Caco-2 (cell line): Measurements from ENCODE around the gene OSBPL10. TPM values are rescaled to one million over a fixed set of nuclear protein-coding genes. Genes with fewer than 3 reads are reported as not detected.

Experiments
- BruUV-seq: library from RNA; stranded (reverse); fragments of 400-500 nt; replicated peaks from 2 replicates; lab custom pipeline; 2021; lab: Mats Ljungman, UMichigan
- CTCF ChIA-PET: fragments of 300-600 bp; sonication (Branson Sonifier 250); formaldehyde crosslinking; loops from one replicate; lab custom pipeline; 2022; ENCODE audit warnings: antibody characterized with exemption; lab: Charles Lee
- POLR2A ChIA-PET: fragments of 300-600 bp; sonication (Branson Sonifier 250); formaldehyde crosslinking; loops from one replicate; lab custom pipeline; 2022; ENCODE audit warnings: antibody characterized with exemption; lab: Charles Lee
- DNase-seq, 2 experiments: peaks; one replicate each; pipeline versions ENCODE4 v3.0.0 to v3.0.0-alpha.2; 2020 to 2022
- H3K27me3 ChIP-seq: replicated peaks from 2 replicates; pipeline ENCODE4 v1.6.0; 2011; ENCODE audit warnings: low read length; ENCODE audit not compliant: control insufficient read depth, insufficient read depth
- H3K36me3 ChIP-seq: 2 replicates; pipeline ENCODE4 v1.5.1; 2011; ENCODE audit warnings: low read length; ENCODE audit not compliant: control insufficient read depth, insufficient read depth
- H3K4me1 ChIP-seq: fragments of 250-450 bp; sonication (Bioruptor Pico); 2 replicates; pipeline ENCODE4 v1.5.1; 2020; ENCODE audit warnings: mild to moderate bottlenecking
- H3K4me3 ChIP-seq: 2 replicates; pipeline ENCODE4 v1.5.1; 2011; ENCODE audit warnings: low read depth, mild to moderate bottlenecking, control low read depth, low read length
- H3K9me3 ChIP-seq: fragments of 250-450 bp; sonication (Bioruptor Pico); 2 replicates; pipeline ENCODE4 v1.5.1; 2020; ENCODE audit warnings: mild to moderate bottlenecking, moderate library complexity
- H3K27ac Mint-ChIP-seq: one replicate; pipeline ENCODE4 v1.8.0; 2022; ENCODE audit warnings: mixed read lengths; ENCODE audit not compliant: unreplicated experiment
- H3K27me3 Mint-ChIP-seq: one replicate; pipeline ENCODE4 v1.8.0; 2022; ENCODE audit warnings: mixed read lengths; ENCODE audit not compliant: insufficient read depth, unreplicated experiment
- H3K36me3 Mint-ChIP-seq: one replicate; pipeline ENCODE4 v1.8.0; 2022; ENCODE audit warnings: mild to moderate bottlenecking, mixed read lengths; ENCODE audit not compliant: insufficient read depth, unreplicated experiment
- H3K4me1 Mint-ChIP-seq: one replicate; pipeline ENCODE4 v1.8.0; 2022; ENCODE audit warnings: low read depth, mixed read lengths; ENCODE audit not compliant: unreplicated experiment
- H3K4me3 Mint-ChIP-seq: one replicate; pipeline ENCODE4 v1.8.0; 2022; ENCODE audit warnings: mild to moderate bottlenecking, moderate library complexity, mixed read lengths; ENCODE audit not compliant: unreplicated experiment
- H3K9me3 Mint-ChIP-seq: one replicate; pipeline ENCODE4 v1.8.0; 2022; ENCODE audit warnings: mixed read lengths; ENCODE audit not compliant: unreplicated experiment
- CTCF ChIP-seq, 2 experiments: fragments of 200-600 bp in 1 of 2; IDR thresholded peaks; 1 replicate in 1 of 2; 2 replicates in 1 of 2; pipeline versions ENCODE4 v1.5.1 to v1.8.0; 2011 to 2022; ENCODE audit warnings: antibody characterized with exemption in 1 of 2, control low read depth in 1 of 2, inconsistent platforms in 1 of 2, low read depth in 1 of 2, low read length in 1 of 2, mild to moderate bottlenecking in 1 of 2, moderate library complexity in 1 of 2; ENCODE audit not compliant: insufficient read depth in 1 of 2, severe bottlenecking in 1 of 2, unreplicated experiment in 1 of 2
- intact Hi-C: fragments of 100-400 bp; cut with micrococcal nuclease; formaldehyde crosslinking; loops from one replicate; pipeline ENCODE4 v1.10.0; 2022; ENCODE audit not compliant: unreplicated experiment
- total RNA-seq: library from RNA; stranded (reverse); gene quantifications from 2 replicates; pipeline ENCODE4 v1.2.3, GENCODE V29; 2022

The OSBPL10 gene
- total RNA-seq, 1 experiment from 2014 or later, result 71.2 TPM

DNA sequence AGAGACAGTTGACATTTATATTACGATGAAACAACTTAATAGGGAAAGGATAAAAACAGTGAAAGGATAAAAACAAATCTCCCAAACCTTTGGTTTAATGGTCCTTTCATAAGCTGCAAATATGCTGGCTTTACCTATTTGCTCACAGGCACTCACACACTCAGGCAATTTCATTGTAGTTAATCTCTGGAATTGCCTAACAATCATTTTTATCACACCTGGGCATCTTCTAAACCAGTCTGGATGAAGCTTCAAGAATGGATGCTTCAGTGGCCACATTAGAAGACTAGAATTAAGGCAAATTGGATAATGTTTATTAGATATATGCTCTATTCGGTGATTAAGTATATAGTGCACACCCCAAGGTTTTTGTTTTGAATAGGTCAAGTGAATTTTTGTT is 13.5 kb downstream of the OSBPL10 start:
- no peaks in the 10 kb centered on the region for H3K36me3 ChIP-seq
- Mint-ChIP-seq H3K36me3 (peaks cover 8% of the 10 kb centered on the region), H3K4me1 (peaks cover 23% of the 10 kb centered on the region), H3K4me3 (no peak overlapping the region), H3K27ac (peak overlapping the region; percentile 97), H3K27me3 (no peaks in the 10 kb centered on the region), H3K9me3 (no peaks in the 10 kb centered on the region)
- ChIA-PET POLR2A (no interaction called here), CTCF (interaction anchor here (1.1 kb wide), 1 partner anchor 26 kb away, joined by 3 read pairs; no protein-coding TSS in a partner anchor)
- intact Hi-C loops, result no loop called here
- no peaks in the 10 kb centered on the region for H3K27me3 ChIP-seq
- peaks cover 46% of the 10 kb centered on the region for H3K4me1 ChIP-seq
- no peak for TF ChIP-seq CTCF (IDR thresholded peaks at IDR 0.05; ENCODE audit: insufficient read depth in 1 of 2, low read depth in 1 of 2, low read length in 1 of 2, severe bottlenecking in 1 of 2, unreplicated experiment in 1 of 2)
- DNase-seq, result no peak
- no peak overlapping the region for H3K4me3 ChIP-seq
- H3K9me3 ChIP-seq, result no peaks in the 10 kb centered on the region
- BruUV-seq, result no TSS peak

DNA sequence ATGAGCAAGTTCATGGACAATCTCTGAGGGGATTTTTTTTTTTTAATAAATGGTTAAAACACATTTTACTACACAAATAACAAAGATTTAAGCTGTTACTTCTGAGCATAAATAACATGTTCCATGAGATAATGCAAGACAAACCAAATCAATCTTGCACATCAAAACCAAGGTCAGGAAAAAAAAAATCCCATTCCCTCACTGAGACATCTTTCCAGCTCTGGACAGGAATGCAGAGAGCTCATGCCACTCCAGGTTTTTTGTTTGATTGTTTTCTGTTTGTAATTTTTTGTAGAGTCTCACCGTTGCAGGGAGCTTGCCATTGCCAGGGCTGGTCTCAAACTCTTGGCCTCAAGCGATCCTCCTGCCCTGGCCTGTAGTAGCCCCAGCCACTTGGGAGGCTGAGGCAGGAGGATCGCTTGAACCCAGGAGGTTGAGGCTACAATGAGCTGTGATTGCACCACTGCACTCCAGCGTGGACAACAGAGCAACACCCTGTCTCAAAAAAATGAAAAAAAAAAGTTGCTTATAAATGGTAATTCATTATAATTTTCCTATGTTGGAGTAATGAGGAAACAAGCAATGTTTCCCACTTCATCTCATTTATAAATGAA is 14.0 kb downstream of the OSBPL10 start:
- Mint-ChIP-seq H3K4me1 (peaks cover 23% of the 10 kb centered on the region), H3K4me3 (no peak overlapping the region), H3K27me3 (no peaks in the 10 kb centered on the region), H3K27ac (peak overlapping the region; percentile 97), H3K9me3 (no peaks in the 10 kb centered on the region), H3K36me3 (peaks cover 8% of the 10 kb centered on the region)
- intact Hi-C loops, result no loop called here
- no peak for TF ChIP-seq CTCF (IDR thresholded peaks at IDR 0.05; ENCODE audit: insufficient read depth in 1 of 2, low read depth in 1 of 2, low read length in 1 of 2, severe bottlenecking in 1 of 2, unreplicated experiment in 1 of 2)
- CTCF ChIA-PET, result interaction anchor here (0.6 to 1.1 kb wide), 2 partner anchors 26 to 136 kb away, joined by 3 read pairs; no protein-coding TSS in a partner anchor
- H3K4me1 ChIP-seq, result peaks cover 46% of the 10 kb centered on the region
- H3K9me3 ChIP-seq, result no peaks in the 10 kb centered on the region
- POLR2A ChIA-PET, result no interaction called here
- H3K36me3 ChIP-seq, result no peaks in the 10 kb centered on the region
- no peak overlapping the region for H3K4me3 ChIP-seq
- no TSS peak for BruUV-seq
- H3K27me3 ChIP-seq, result no peaks in the 10 kb centered on the region
- DNase-seq, result no peak

GRCh38 chr3:31962801-31963205 is 18.3 kb downstream of the OSBPL10 start:
- no peak overlapping the region for H3K4me3 ChIP-seq
- Mint-ChIP-seq H3K9me3 (no peaks in the 10 kb centered on the region), H3K4me3 (no peak overlapping the region), H3K36me3 (peaks cover 15% of the 10 kb centered on the region), H3K27me3 (no peaks in the 10 kb centered on the region), H3K4me1 (peaks cover 27% of the 10 kb centered on the region), H3K27ac (peak overlapping the region; percentile 57)
- ChIA-PET POLR2A (no interaction called here), CTCF (no interaction called here)
- no peaks in the 10 kb centered on the region for H3K27me3 ChIP-seq
- no peaks in the 10 kb centered on the region for H3K36me3 ChIP-seq
- no peaks in the 10 kb centered on the region for H3K9me3 ChIP-seq
- DNase-seq, result no peak
- intact Hi-C loops, result no loop called here
- no peak for TF ChIP-seq CTCF (IDR thresholded peaks at IDR 0.05; ENCODE audit: insufficient read depth in 1 of 2, low read depth in 1 of 2, low read length in 1 of 2, severe bottlenecking in 1 of 2, unreplicated experiment in 1 of 2)
- H3K4me1 ChIP-seq, result peaks cover 51% of the 10 kb centered on the region
- no TSS peak for BruUV-seq
